Heart right ventricle (tissue), 16 donors: ENCODE results near the gene MID1IP1. TPM values are rescaled to one million over a fixed set of nuclear protein-coding genes. Genes with fewer than 3 reads are reported as not detected.

Experiments
- ATAC-seq, 8 donors: fragments of 200-7000 bp; cut with Tn5 transposase; one replicate each; pipeline ENCODE4 v1.9.1; 2020; ENCODE audit warnings: mild to moderate bottlenecking in 8 of 8, moderate library complexity in 8 of 8, moderate number of reproducible peaks in 1 of 8
- DNase-seq, 2 donors: peaks; one replicate each; pipeline ENCODE4 v3.0.0-alpha.2; 2020
- H3K27ac ChIP-seq, 10 donors: fragments of 200-600 bp; sonication (generic) in 2 of 10; one replicate each; pipeline versions ENCODE4 v1.5.0 to v1.8.0; 2020 to 2022; ENCODE audit warnings: mild to moderate bottlenecking in 3 of 10
- H3K27me3 ChIP-seq, 7 donors: fragments of 200-600 bp; one replicate each; pipeline ENCODE4 v1.8.0; 2021 to 2022; ENCODE audit warnings: mild to moderate bottlenecking in 2 of 7
- H3K36me3 ChIP-seq, 9 donors: fragments of 200-600 bp; sonication (generic) in 1 of 9; one replicate each; pipeline versions ENCODE4 v1.5.0 to v1.8.0; 2020 to 2022; ENCODE audit warnings: mild to moderate bottlenecking in 2 of 9
- H3K4me1 ChIP-seq, 9 donors: fragments of 200-600 bp; sonication (generic) in 1 of 9; one replicate each; pipeline versions ENCODE4 v1.5.0 to v1.8.0; 2020 to 2022; ENCODE audit warnings: mild to moderate bottlenecking in 4 of 9
- H3K4me3 ChIP-seq, 10 donors: fragments of 200-600 bp; sonication (generic) in 2 of 10; one replicate each; pipeline versions ENCODE4 v1.5.0 to v1.8.0; 2020 to 2022; ENCODE audit warnings: mild to moderate bottlenecking in 7 of 10, moderate library complexity in 2 of 10
- H3K9me3 ChIP-seq, 11 donors: fragments of 200-600 bp in 10 of 11; sonication (generic) in 2 of 11; one replicate each; pipeline versions ENCODE4 v1.5.0 to v1.8.0; 2013 to 2022; ENCODE audit warnings: mild to moderate bottlenecking in 2 of 11, control low read depth in 1 of 11, moderate library complexity in 1 of 11
- CTCF ChIP-seq, 9 donors: fragments of 200-600 bp; sonication (generic) in 2 of 9; IDR thresholded peaks; one replicate each; pipeline versions ENCODE4 v1.5.0 to v1.8.0; 2021 to 2022; ENCODE audit warnings: antibody characterized with exemption in 9 of 9, mild to moderate bottlenecking in 5 of 9, moderate library complexity in 1 of 9
- WGBS, 2 donors: extraction: QIAGEN DNeasy Blood & Tissue Kit; methylation state at CpG; one replicate each; pipeline ENCODE4 v1.1.7; 2013; ENCODE audit warnings: inconsistent platforms in 1 of 2; 5-methylcytosine and 5-hydroxymethylcytosine counted together
- intact Hi-C, 10 donors: fragments of 100-400 bp; cut with DNase I; formaldehyde crosslinking; loops; one replicate each; pipeline versions ENCODE4 v1.11.1 to v1.14.2; 2022
- polyA plus RNA-seq, 2 donors: library from polyadenylated mRNA; stranded (reverse); fragments of 200-250 nt; gene quantifications; one replicate each; pipeline ENCODE4 v1.2.3, GENCODE V29; 2013
- total RNA-seq, 10 donors: library from RNA; stranded (reverse); fragmentation: NEBNext Ultra II Directional in 3 of 10; extraction: Animal tissue kit (Norgen Biotek cat#: 25700) in 3 of 10; gene quantifications; one replicate each; pipeline versions ENCODE4 v1.2.1 to v1.2.4, GENCODE V29; 2021 to 2023
- donor health status: Arrhythmogenic right ventricular cardiomyopathy.
- donor health status: ischemic (EF 13 %, LVEDD 7.1; RV severe dilation, severe dysfunction).
- donor health status: healthy with polysubstance abuse.
- donor health status: DM: no; HTN: yes; CAD: no.
- donor health status: DM: no; HTN: no; CAD: no.
- donor health status: ischemic (EF 25% LVEDD 6.9; RV normal size, moderate dysfunction).
- donor health status: ischemic (EF 25% LVEDD 5.7; RV mildly dilated, moderate dysfunction).
- donor health status: healthy.
- donor health status: DM: yes; HTN: yes; CAD: no.
- donor health status: Ischemic cardiomyopathy.
- donor health status: ischemic (EF 35%, LVEDD 5.7; RV mildly dilated, moderate dysfunction).
- donor health status: nonischemic (EF 11% LVEDD 7.7; RV severe dilation, severe dysfunction).
- donor health status: DM: yes; HTN: yes; CAD: no.
- donor health status: PGD.
- donor health status: ischemic (EF 29% LVEDD 5.4; RV normal size, mild dysfunction).
- donor health status: nonischemic (EF 23%, LVEDD 6.1; RV moderate dilation, normal function).

MID1IP1 gene
- total and polyA plus RNA-seq, 12 donors = 15.2 to 171 (median 26.9) TPM

- Histone ChIP-seq H3K27me3 (no peaks in the 10 kb centered on the region), H3K36me3 (no peaks in the 10 kb centered on the region), H3K27ac (peak overlapping the region; percentile 89 to 96 (median 95)), H3K9me3 (no peaks in the 10 kb centered on the region), H3K4me3 (peak overlapping the region; percentile 63 to 77 (median 70)), H3K4me1 (peaks cover 0 to 44% (median 24%) of the 10 kb centered on the region in 9 donors)
- peak; percentile 52 to 68 for DNase-seq
- peak in 3 of 9 donors; percentile 22 to 28 (median 28) for TF ChIP-seq CTCF (IDR thresholded peaks at IDR 0.05)
- intact Hi-C loops = loop anchor here in 4 of 10 donors (10.0 kb wide), 2 partner anchors 179 to 339 kb away; no protein-coding TSS in a partner anchor
- 1 to 3% methylated on average over 38 to 41 of the region's 41 CpGs for WGBS, 2 donors
- ATAC-seq = peak; percentile 23 to 68 (median 50)
These were observed 4.5 kb downstream of the MID1IP1 start for GRCh38 chrX:38805432-38806389.

- 56 to 62% methylated on average over 7 of the region's 7 CpGs for WGBS, 2 donors
- Histone ChIP-seq H3K27me3 (no peaks in the 10 kb centered on the region), H3K9me3 (no peaks in the 10 kb centered on the region), H3K27ac (peak overlapping the region in 6 of 10 donors; percentile 11 to 96 (median 95)), H3K4me1 (peaks cover 0 to 50% (median 23%) of the 10 kb centered on the region in 9 donors), H3K36me3 (no peaks in the 10 kb centered on the region), H3K4me3 (peak overlapping the region in 7 of 10 donors; percentile 68 to 77 (median 71))
- no peak for DNase-seq
- no peak for TF ChIP-seq CTCF (IDR thresholded peaks at IDR 0.05)
- ATAC-seq = no peak
- intact Hi-C loops = loop anchor here in 4 of 10 donors (10.0 kb wide), 2 partner anchors 178 to 338 kb away; no protein-coding TSS in a partner anchor
These were observed 5.8 kb downstream of the MID1IP1 start for GRCh38 chrX:38806875-38807621.

GRCh38 chrX:38807873-38808272 is 6.6 kb downstream of the MID1IP1 start:
- ATAC-seq = no peak
- intact Hi-C loops = loop anchor here in 4 of 10 donors (10.0 kb wide), 2 partner anchors 177 to 337 kb away; no protein-coding TSS in a partner anchor

More at GRCh38 chrX:38807873-38808272, 6.6 kb downstream of the MID1IP1 start:
- Histone ChIP-seq H3K27ac (peak overlapping the region in 2 of 10 donors; percentile 11 to 95), H3K4me3 (no peak overlapping the region), H3K4me1 (peaks cover 0 to 46% (median 19%) of the 10 kb centered on the region in 9 donors), H3K27me3 (no peaks in the 10 kb centered on the region), H3K9me3 (no peaks in the 10 kb centered on the region), H3K36me3 (no peaks in the 10 kb centered on the region)
- no peak for DNase-seq
- TF ChIP-seq CTCF (IDR thresholded peaks at IDR 0.05) = no peak
